NCI-H748 (cell line): ENCODE results near the gene RUNX1.
A peak's percentile ranks its signal among the peaks of the same experiment; 100 is the strongest.

Source experiments
- DNase-seq: peaks from one replicate; lab custom pipeline; 2025; ENCODE audit not compliant: unreplicated experiment; lab: John Stamatoyannopoulos, UW

RUNX1 gene

DNA sequence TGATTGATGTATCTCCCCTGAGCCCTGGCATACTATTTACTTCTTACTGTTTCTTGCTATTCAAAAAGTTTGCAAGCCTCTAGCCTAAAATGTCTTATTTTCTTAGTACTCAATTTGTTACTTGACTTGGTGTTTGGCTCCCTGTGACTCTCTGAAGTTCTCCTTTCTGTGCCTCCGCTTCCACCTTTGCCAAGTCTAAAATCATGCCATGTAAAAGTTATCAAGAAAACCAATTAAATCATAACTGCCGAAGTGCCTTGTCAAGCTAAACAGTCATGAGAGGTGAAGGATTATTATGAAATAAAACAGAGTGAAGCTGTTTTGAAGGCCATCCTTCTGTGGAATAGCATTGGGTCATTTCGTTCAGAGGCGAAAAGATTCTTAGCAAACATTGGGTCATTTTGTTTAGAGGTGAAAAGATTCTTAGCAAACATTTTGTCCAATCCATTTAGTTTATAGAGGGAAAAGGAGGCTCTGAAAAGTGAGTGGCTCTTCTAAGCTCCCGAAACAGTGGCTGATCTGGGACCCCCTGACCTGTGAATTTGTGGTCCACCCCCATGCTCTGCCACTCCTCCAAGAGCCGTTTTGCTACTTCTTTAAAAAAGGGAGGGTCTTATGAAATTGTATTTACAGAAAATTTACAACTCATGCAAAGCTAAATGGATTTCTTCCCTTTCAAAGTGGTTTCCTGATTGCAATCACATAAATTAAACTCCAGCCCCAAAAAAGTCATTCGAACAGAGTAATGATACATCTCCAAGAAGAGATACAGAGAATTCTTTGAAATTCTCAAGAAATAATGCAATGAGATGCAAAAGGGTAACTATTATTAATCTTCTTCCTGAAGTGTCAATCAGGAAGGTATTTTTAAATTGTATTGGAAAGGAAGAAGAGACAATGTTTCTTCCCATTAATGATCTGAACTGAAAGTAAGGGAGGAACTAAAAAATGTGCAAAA is 141.4 kb downstream of the RUNX1 start:
- DNase-seq, result no peak

- DNase-seq, result no peak
These were observed 142.7 kb downstream of the RUNX1 start for GRCh38 chr21:34906401-34906800.

- DNase-seq, result no peak
These were observed 143.9 kb downstream of the RUNX1 start for GRCh38 chr21:34905218-34905537.

DNA sequence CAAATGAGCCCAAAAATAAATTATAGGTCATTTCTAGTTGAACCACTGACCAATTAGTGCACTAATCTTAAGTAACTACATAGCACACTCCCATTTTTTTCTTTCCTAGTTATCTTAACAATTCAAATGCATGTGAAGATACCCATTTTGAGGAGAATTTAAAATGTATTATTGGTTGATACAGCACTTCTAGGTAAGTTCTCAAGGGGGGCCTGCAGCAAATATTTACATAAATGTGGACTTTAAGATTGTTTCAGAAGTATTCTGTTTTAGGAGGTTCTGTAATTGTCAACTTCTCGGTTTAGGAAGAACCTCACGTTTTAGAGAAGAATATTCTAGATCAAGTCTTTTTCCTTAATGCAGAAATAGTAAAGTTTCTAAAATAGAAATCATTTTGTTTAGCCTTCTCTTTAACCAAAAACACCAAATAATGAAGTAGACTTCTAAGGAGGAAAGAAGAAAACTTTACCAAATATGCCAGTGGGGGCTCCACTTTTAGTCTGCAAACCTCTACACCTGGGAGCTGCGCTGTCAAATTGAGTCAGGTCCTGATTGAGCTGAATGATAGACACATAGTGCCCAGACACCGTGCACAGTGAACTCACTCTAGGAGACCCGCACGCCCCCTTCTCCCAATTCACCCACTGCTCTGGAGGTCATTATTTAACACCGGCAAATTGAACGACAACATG is 144.4 kb downstream of the RUNX1 start:
- DNase-seq, result no peak

DNA sequence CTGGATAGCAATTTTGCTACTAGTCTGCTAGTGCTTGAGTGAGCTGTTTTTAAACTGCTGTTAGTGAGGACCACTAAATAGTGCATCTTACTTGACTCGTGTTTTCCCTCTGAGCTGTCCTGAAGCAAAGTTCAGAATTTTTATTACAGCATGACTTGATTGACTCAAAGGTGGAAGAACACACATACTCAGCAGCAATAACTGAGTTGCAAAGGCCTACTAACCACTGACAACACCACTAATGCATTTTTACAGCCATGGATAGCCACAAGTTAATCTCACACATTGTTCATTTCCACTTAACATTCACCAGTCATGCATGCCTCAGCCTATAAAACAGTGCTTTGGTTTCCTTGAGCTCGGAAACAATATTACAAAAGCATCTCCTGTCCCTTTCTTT is 148.7 kb downstream of the RUNX1 start:
- no peak for DNase-seq

GRCh38 chr21:34899760-34900159 is 149.3 kb downstream of the RUNX1 start:
- DNase-seq, result no peak

DNA sequence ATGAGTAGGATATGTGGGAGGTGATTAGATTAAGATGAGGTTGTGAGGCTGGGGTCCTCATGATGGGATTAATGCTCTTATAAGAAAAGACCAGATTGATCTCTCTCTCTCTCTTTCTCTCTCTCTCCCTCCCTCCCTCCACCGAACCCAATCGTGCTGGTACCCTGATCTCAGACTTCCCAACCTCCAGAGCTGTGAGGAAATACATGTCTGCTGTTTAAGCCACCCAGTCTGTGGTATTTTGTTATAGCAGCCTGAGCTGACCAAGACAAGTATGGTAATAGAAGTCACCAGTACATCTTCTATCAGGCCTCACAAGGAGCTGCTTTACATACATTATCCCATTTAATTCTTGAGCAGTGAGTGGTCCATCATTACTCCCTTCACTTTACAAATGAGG is 149.8 kb downstream of the RUNX1 start:
- no peak for DNase-seq

- DNase-seq, result no peak
These were observed 151.3 kb downstream of the RUNX1 start for GRCh38 chr21:34897828-34898227.

DNA sequence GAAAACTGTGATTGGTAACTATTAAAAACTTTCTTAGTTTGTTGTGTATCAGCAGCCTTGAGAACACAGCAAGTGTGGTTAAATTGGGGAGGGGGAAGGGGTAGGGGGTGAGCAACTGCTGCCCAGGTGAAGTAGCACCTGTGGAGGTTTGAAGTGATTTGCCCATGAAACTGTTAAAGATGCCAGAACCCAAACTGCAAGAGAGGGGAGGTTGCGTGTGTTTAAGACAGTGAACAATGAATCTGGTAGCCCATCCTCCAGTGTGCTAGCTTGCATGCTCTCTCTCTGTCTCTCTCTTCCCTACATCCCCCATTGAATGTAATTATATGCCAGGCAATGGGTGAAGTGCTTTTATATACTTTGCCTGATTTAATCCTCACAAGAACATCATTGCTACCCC is 154.7 kb downstream of the RUNX1 start:
- no peak for DNase-seq

GRCh38 chr21:34892209-34892608 is 156.9 kb downstream of the RUNX1 start:
- DNase-seq, result no peak

DNA sequence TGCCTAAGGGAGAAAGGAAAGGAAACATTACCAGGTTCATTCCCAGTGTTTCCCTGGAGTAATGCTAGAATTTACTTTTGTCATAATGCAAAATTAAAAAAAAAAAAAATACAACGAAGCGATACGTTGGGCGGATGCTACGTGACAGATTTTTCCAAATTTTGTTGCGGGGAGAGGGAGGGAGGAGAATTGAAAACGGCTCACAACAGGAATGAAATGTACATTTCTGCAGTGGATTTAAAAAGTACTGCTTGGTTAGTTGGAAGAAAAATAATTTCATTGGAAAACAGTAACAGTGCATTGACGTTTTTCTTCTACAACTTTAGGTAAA is 157.5 kb downstream of the RUNX1 start:
- no peak for DNase-seq

DNA sequence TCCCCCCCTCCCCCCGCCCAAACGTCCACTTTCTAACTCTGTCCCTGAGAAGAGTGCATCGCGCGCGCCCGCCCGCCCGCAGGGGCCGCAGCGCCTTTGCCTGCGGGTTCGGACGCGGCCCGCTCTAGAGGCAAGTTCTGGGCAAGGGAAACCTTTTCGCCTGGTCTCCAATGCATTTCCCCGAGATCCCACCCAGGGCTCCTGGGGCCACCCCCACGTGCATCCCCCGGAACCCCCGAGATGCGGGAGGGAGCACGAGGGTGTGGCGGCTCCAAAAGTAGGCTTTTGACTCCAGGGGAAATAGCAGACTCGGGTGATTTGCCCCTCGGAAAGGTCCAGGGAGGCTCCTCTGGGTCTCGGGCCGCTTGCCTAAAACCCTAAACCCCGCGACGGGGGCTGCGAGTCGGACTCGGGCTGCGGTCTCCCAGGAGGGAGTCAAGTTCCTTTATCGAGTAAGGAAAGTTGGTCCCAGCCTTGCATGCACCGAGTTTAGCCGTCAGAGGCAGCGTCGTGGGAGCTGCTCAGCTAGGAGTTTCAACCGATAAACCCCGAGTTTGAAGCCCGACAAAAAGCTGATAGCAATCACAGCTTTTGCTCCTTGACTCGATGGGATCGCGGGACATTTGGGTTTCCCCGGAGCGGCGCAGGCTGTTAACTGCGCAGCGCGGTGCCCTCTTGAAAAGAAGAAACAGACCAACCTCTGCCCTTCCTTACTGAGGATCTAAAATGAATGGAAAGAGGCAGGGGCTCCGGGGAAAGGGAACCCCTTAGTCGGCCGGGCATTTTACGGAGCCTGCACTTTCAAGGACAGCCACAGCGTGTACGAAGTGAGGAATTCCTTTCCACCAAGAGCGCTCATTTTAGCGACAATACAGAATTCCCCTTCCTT is 158.1 kb downstream of the RUNX1 start:
- no peak for DNase-seq

- DNase-seq, result no peak
These were observed 158.7 kb downstream of the RUNX1 start for GRCh38 chr21:34890470-34890723.

GRCh38 chr21:34889676-34890469 is 159.2 kb downstream of the RUNX1 start:
- peak; percentile 86 for DNase-seq

DNA sequence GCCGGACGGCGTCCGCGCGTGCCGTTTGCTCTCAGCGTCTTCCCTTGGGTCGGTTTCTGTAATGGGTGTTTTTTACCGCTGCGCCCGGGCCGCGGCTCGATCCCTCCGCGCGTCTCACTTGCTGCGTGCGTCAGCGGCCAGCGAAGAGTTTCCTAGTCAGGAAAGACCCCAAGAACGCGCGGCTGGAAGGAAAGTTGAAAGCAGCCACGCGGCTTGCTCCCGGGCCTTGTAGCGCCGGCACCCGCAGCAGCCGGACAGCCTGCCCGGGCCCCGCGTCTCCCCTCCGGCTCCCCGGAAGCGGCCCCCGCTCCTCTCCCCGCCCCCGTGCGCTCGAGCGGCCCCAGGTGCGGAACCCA is 159.8 kb downstream of the RUNX1 start:
- DNase-seq, result peak; percentile 73

- peak; percentile 93 for DNase-seq
These were observed 160.4 kb downstream of the RUNX1 start for GRCh38 chr21:34888569-34889319.

GRCh38 chr21:34887725-34888568 is 161.2 kb downstream of the RUNX1 start:
- peak; percentile 77 for DNase-seq

- peak; percentile 38 for DNase-seq
These were observed 162.0 kb downstream of the RUNX1 start for GRCh38 chr21:34887105-34887442.

DNA sequence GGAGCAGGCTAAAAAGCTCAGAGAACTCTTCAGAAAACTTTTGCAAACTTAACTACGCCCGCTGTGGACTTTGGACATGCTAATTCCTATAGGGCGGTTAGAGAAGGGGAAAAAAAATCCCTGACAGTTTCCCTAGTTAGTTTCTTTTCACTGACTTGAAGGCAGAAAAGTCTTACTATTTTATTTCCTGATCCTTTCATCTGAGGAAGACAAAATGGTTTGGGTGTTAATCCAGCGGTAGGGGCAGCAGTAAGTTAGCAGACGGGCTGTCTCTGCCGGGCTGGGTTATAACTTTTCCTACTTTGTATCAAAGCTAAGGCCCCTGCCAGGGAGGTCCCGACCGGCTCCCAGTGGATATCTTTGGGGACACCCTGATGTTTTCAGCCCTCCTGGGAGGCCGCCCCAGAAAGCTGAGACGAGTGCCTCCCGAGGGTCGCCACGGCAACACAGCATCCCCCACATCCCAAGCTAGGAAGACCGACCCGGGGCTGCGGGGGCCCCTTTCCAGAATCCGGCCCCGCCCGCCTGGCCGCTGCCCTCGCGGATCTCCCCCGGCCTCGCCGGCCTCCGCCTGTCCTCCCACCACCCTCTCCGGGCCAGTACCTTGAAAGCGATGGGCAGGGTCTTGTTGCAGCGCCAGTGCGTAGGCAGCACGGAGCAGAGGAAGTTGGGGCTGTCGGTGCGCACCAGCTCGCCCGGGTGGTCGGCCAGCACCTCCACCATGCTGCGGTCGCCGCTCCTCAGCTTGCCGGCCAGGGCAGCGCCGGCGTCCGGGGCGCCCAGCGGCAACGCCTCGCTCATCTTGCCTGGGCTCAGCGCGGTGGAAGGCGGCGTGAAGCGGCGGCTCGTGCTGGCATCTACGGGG is 162.6 kb downstream of the RUNX1 start:
- peak; percentile 56 for DNase-seq
